ENCODE measurements around the gene GSTA1.

DNA sequence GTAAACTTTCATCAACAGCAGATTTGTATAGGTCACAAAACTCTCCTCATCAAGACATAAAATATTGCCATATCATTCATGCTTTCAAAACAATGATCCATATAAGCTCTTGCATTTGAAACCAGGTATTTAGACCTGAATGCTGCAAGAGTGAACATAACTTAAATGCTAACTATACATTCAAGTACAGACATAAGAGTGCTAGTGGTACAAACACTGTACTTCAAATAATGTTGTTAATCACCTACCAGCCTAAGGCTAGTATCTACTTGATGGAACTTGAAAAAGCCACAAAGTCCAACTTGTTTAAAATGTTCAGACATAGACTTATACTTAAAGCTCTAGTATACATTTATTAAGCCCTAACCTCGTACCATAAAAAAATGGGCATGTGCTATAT is 24.4 kb downstream of the GSTA1 start:
- TF ChIP-seq POLR2A (IDR thresholded peaks at IDR 0.05) = no peak
- TF ChIP-seq, protein P1, sequence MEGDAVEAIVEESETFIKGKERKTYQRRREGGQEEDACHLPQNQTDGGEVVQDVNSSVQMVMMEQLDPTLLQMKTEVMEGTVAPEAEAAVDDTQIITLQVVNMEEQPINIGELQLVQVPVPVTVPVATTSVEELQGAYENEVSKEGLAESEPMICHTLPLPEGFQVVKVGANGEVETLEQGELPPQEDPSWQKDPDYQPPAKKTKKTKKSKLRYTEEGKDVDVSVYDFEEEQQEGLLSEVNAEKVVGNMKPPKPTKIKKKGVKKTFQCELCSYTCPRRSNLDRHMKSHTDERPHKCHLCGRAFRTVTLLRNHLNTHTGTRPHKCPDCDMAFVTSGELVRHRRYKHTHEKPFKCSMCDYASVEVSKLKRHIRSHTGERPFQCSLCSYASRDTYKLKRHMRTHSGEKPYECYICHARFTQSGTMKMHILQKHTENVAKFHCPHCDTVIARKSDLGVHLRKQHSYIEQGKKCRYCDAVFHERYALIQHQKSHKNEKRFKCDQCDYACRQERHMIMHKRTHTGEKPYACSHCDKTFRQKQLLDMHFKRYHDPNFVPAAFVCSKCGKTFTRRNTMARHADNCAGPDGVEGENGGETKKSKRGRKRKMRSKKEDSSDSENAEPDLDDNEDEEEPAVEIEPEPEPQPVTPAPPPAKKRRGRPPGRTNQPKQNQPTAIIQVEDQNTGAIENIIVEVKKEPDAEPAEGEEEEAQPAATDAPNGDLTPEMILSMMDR (IDR thresholded peaks at IDR 0.05) = no peak

Data from testis (tissue), 2 donors.